ENCODE measurements around the gene ANKRD50. TPM values are rescaled to one million over a fixed set of nuclear protein-coding genes. Genes with fewer than 3 reads are reported as not detected.

ANKRD50 gene
- total RNA-seq, 1 experiment from 2014 or later = 17.2 TPM

- Histone ChIP-seq H3K9me3 (ENCODE audit: insufficient read depth, low read depth) (no peaks in the 10 kb centered on the region), H4K20me1 (ENCODE audit: insufficient read depth) (no peaks in the 10 kb centered on the region), H3F3A (ENCODE audit: insufficient read depth, low read depth) (no peaks in the 10 kb centered on the region), H3K36me3 (ENCODE audit: low read depth) (no peaks in the 10 kb centered on the region), H3K9me2 (ENCODE audit: insufficient read depth) (peaks cover 8% of the 10 kb centered on the region; the same call in 1 of the 2 replicates), H3K4me3 (no peak overlapping the region), H2AFZ (no peak overlapping the region), H3K27me3 (ENCODE audit: insufficient read depth, low read depth) (no peaks in the 10 kb centered on the region), H3K79me2 (ENCODE audit: low read depth) (no peaks in the 10 kb centered on the region), H3K27ac (no peak overlapping the region), H3K4me2 (no peak overlapping the region), H3K4me1 (replicated peaks; ENCODE audit: insufficient read depth) (no peaks in the 10 kb centered on the region)
- no peak for DNase-seq
- ChIA-PET POLR2A (ENCODE audit: unreplicated experiment) (no interaction called here), CTCF (no interaction called here)
- TF ChIP-seq EZH2 (IDR thresholded peaks at IDR 0.05; ENCODE audit: low read depth) (no peak), CTCF (conservative IDR thresholded peaks at IDR 0.05) (no peak)
- intact Hi-C loops (cut with micrococcal nuclease; ENCODE audit: unreplicated experiment) = no loop called here
- BruUV-seq (replicated peaks) = no TSS peak
Observed at GRCh38 chr4:124722071-124722470, 9.5 kb upstream of the ANKRD50 start.

GRCh38 chr4:124717101-124717500 is 4.6 kb upstream of the ANKRD50 start:
- no peaks in the 10 kb centered on the region for H3K9me3 ChIP-seq (ENCODE audit: insufficient read depth, low read depth)
- no peaks in the 10 kb centered on the region for H3K4me1 ChIP-seq (replicated peaks; ENCODE audit: insufficient read depth)
- no peak overlapping the region for H3K4me2 ChIP-seq
- CTCF ChIA-PET = no interaction called here
- TF ChIP-seq CTCF (conservative IDR thresholded peaks at IDR 0.05) = no peak
- TF ChIP-seq EZH2 (IDR thresholded peaks at IDR 0.05; ENCODE audit: low read depth) = no peak
- H3F3A ChIP-seq (ENCODE audit: insufficient read depth, low read depth) = peaks cover 17% of the 10 kb centered on the region
- DNase-seq = no peak
- BruUV-seq (replicated peaks) = no TSS peak
- H3K4me3 ChIP-seq = no peak overlapping the region
- no peak overlapping the region for H2AFZ ChIP-seq
- intact Hi-C loops (cut with micrococcal nuclease; ENCODE audit: unreplicated experiment) = loop anchor here (10.0 kb wide), 1 partner anchor 378 kb away; no protein-coding TSS in a partner anchor
- 0 out of 2 replicates have a peak, but pooled peaks cover 2% of the 10 kb centered on the region for H3K9me2 ChIP-seq (ENCODE audit: insufficient read depth)
- no peaks in the 10 kb centered on the region for H3K79me2 ChIP-seq (ENCODE audit: low read depth)
- H4K20me1 ChIP-seq (ENCODE audit: insufficient read depth) = no peaks in the 10 kb centered on the region
- no peak overlapping the region for H3K27ac ChIP-seq
- POLR2A ChIA-PET (ENCODE audit: unreplicated experiment) = no interaction called here
- H3K27me3 ChIP-seq (ENCODE audit: insufficient read depth, low read depth) = no peaks in the 10 kb centered on the region
- H3K36me3 ChIP-seq (ENCODE audit: low read depth) = no peaks in the 10 kb centered on the region

- peaks cover 21% of the 10 kb centered on the region for H3K79me2 ChIP-seq (ENCODE audit: low read depth)
- no peaks in the 10 kb centered on the region for H3K9me3 ChIP-seq (ENCODE audit: insufficient read depth, low read depth)
- ChIA-PET POLR2A (ENCODE audit: unreplicated experiment) (no interaction called here), CTCF (no interaction called here)
- H2AFZ ChIP-seq = peak overlapping the region; percentile 95
- peaks cover 24% of the 10 kb centered on the region for H3F3A ChIP-seq (ENCODE audit: insufficient read depth, low read depth)
- peak overlapping the region; percentile 67 for H3K4me2 ChIP-seq
- DNase-seq = peak; percentile 58 to 59
- intact Hi-C loops (cut with micrococcal nuclease; ENCODE audit: unreplicated experiment) = loop anchor here (2.0 to 10.0 kb wide), 7 partner anchors 101 to 569 kb away; no protein-coding TSS in a partner anchor
- peak overlapping the region; percentile 68 for H3K27ac ChIP-seq
- no peaks in the 10 kb centered on the region for H3K36me3 ChIP-seq (ENCODE audit: low read depth)
- H3K9me2 ChIP-seq (ENCODE audit: insufficient read depth) = no peaks in the 10 kb centered on the region
- no peaks in the 10 kb centered on the region for H3K27me3 ChIP-seq (ENCODE audit: insufficient read depth, low read depth)
- H3K4me3 ChIP-seq = peak overlapping the region; percentile 92
- TF ChIP-seq CTCF (conservative IDR thresholded peaks at IDR 0.05) (peak; percentile 56), EZH2 (IDR thresholded peaks at IDR 0.05; ENCODE audit: low read depth) (no peak)
- H4K20me1 ChIP-seq (ENCODE audit: insufficient read depth) = no peaks in the 10 kb centered on the region
- H3K4me1 ChIP-seq (replicated peaks; ENCODE audit: insufficient read depth) = peaks cover 25% of the 10 kb centered on the region
- TSS peak; percentile 99 for BruUV-seq (replicated peaks)
Observed at GRCh38 chr4:124713185-124713592, 657 bp upstream of the ANKRD50 start.

Measured in PC-9 (cell line).